HepG2 (cell line): ENCODE measurements around the gene CHM. TPM values are rescaled to one million over a fixed set of nuclear protein-coding genes. Genes with fewer than 3 reads are reported as not detected.

Source experiments
- ATAC-seq: fragments of 200-7000 bp; cut with Tn5 transposase; 3 replicates; pipeline ENCODE4 v1.9.1; 2020; ENCODE audit warnings: mild to moderate bottlenecking, moderate library complexity
- BruUV-seq: library from RNA; stranded (reverse); fragments of 400-500 nt; replicated peaks from 2 replicates; lab custom pipeline; 2021; lab: Mats Ljungman, UMichigan
- CTCF ChIA-PET: fragments of 300-600 bp; formaldehyde crosslinking; extraction: SDS; loops from one replicate; lab custom pipeline; 2021; ENCODE audit warnings: low total read pairs, inconsistent platforms, low intra/inter-chr PET ratio; lab: Yijun Ruan, JAX
- POLR2A ChIA-PET: fragments of 350-600 bp; sonication (Branson Sonifier 250); formaldehyde crosslinking; loops from one replicate; lab custom pipeline; 2020; ENCODE audit warnings: antibody characterized with exemption, inconsistent platforms; lab: Yijun Ruan, JAX
- DNase-seq: peaks from one replicate; pipeline ENCODE4 v3.0.0-alpha.2; 2015; ENCODE audit warnings: low spot score
- FAIRE-seq: peaks from 3 replicates; lab custom pipeline; 2011; peaks lifted over from hg19 to GRCh38; lab: Jason Lieb, UNC
- H2AFZ ChIP-seq: one replicate; pipeline ENCODE4 v1.6.1; 2011; ENCODE audit warnings: low read length, inconsistent platforms
- H3K27ac ChIP-seq: fragments of 300-600 bp; 3 replicates; pipeline ENCODE4 v1.8.0; 2011; ENCODE audit warnings: mixed run types, mild to moderate bottlenecking, mixed read lengths, low read length, inconsistent platforms; ENCODE audit not compliant: insufficient read depth; ENCODE audit errors: extremely low read length
- H3K27me3 ChIP-seq, 2 experiments: fragments of 200-600 bp in 1 of 2; 2 replicates in 1 of 2; 3 replicates in 1 of 2; pipeline versions ENCODE4 v1.6.0 to v1.8.0; 2011; ENCODE audit warnings: low read length in 2 of 2, mild to moderate bottlenecking in 2 of 2, moderate library complexity in 2 of 2, inconsistent platforms in 1 of 2; ENCODE audit not compliant: insufficient read depth in 2 of 2, control insufficient read depth in 1 of 2
- H3K36me3 ChIP-seq, 2 experiments: fragments of 200-600 bp in 1 of 2; replicated peaks in 1 of 2; 2 replicates in 1 of 2; 3 replicates in 1 of 2; pipeline versions ENCODE4 v1.5.1 to v1.8.0; 2011; ENCODE audit warnings: low read length in 2 of 2, inconsistent platforms in 1 of 2; ENCODE audit not compliant: insufficient read depth in 2 of 2, control insufficient read depth in 1 of 2
- H3K4me1 ChIP-seq: 2 replicates; pipeline ENCODE4 v1.5.1; 2012; ENCODE audit warnings: low read length, inconsistent platforms; ENCODE audit not compliant: insufficient read depth
- H3K4me2 ChIP-seq: 2 replicates; pipeline ENCODE4 v1.6.0; 2011; ENCODE audit warnings: low read depth, low read length, inconsistent platforms
- H3K4me3 ChIP-seq, 3 experiments: fragments of 200-600 bp in 1 of 3; sonication (generic), shearing (Covaris generic) in 1 of 3; replicated peaks in 1 of 3; 2 replicates each; pipeline ENCODE4 v1.5.1; 2011 to 2016; ENCODE audit warnings: low read length in 3 of 3, inconsistent platforms in 2 of 3, low read depth in 2 of 3, mild to moderate bottlenecking in 2 of 3, control low read depth in 1 of 3, mixed read lengths in 1 of 3; ENCODE audit not compliant: insufficient read depth in 1 of 3
- H3K79me2 ChIP-seq: one replicate; pipeline ENCODE4 v1.6.1; 2011; ENCODE audit warnings: low read length, inconsistent platforms; ENCODE audit not compliant: insufficient read depth
- H3K9ac ChIP-seq: 2 replicates; pipeline ENCODE4 v1.6.0; 2011; ENCODE audit warnings: mild to moderate bottlenecking, low read depth, low read length, inconsistent platforms; ENCODE audit not compliant: insufficient read depth
- H3K9me3 ChIP-seq: 2 replicates; pipeline ENCODE4 v1.5.1; 2012; ENCODE audit warnings: mild to moderate bottlenecking, low read length
- H4K20me1 ChIP-seq: 2 replicates; pipeline ENCODE4 v1.6.0; 2011; ENCODE audit warnings: inconsistent platforms, mild to moderate bottlenecking, low read length, moderate library complexity; ENCODE audit not compliant: insufficient read depth
- ASH2L ChIP-seq: fragments of 300-600, 200-600 bp; sonication (generic); IDR thresholded peaks from 2 replicates; pipeline ENCODE4 v1.7.0; 2017; ENCODE audit warnings: low read depth, mild to moderate bottlenecking, moderate library complexity, mixed read lengths, low read length; ENCODE audit not compliant: insufficient read length
- ATF7 ChIP-seq, 2 experiments: fragments of 450-650 bp in 1 of 2; sonication (generic) in 1 of 2; formaldehyde crosslinking in 1 of 2; IDR thresholded peaks; 2 replicates each; pipeline versions ENCODE4 v1.4.0 to v1.6.1; 2016 to 2020; ENCODE audit warnings: antibody characterized with exemption in 1 of 2, mild to moderate bottlenecking in 1 of 2, missing genetic modification reagents in 1 of 2
- BRCA1 ChIP-seq: sonication (generic); formaldehyde crosslinking; IDR thresholded peaks from 2 replicates; pipeline ENCODE4 v1.4.0; 2020; ENCODE audit warnings: missing genetic modification reagents
- MXD4 ChIP-seq: IDR thresholded peaks from 2 replicates; pipeline ENCODE4 v1.6.1; 2016; ENCODE audit warnings: mild to moderate bottlenecking, missing biosample characterization, missing genetic modification reagents
- TBP ChIP-seq: sonication (generic); formaldehyde crosslinking; IDR thresholded peaks from 2 replicates; pipeline ENCODE4 v1.5.0; 2020; ENCODE audit warnings: missing genetic modification reagents
- in situ Hi-C: cut with HindIII; loops from 2 replicates; pipeline ENCODE4 v1.10.0; 2017; ENCODE audit warnings: low pct_unique_long_range_greater_than_20kb; ENCODE audit not compliant: extremely low pct_ligation_motif_present
- intact Hi-C: fragments of 100-400 bp; cut with micrococcal nuclease; formaldehyde crosslinking; loops from one replicate; pipeline ENCODE4 v1.10.0; 2022; ENCODE audit not compliant: unreplicated experiment
- polyA plus RNA-seq, 8 experiments: library from polyadenylated mRNA; depleted of rRNA in 3 of 8; stranded (reverse) in 7 of 8; unstranded in 1 of 8; fragments of >200 nt; fragmentation: Illumina TruSeq in 4 of 8; extraction: Trizol in 4 of 8; gene quantifications; 2 replicates each; pipeline versions ENCODE4 v1.2.1 to v1.2.3, GENCODE V29; 2011 to 2016; ENCODE audit warnings: low read depth in 4 of 8, missing spikeins in 1 of 8, mixed read lengths in 1 of 8; ENCODE audit not compliant: insufficient read depth in 1 of 8
- total RNA-seq, 5 experiments: library from RNA; depleted of rRNA; stranded (reverse); fragments of >200 nt; fragmentation: Illumina TruSeq; extraction: Trizol; gene quantifications; 2 replicates each; pipeline ENCODE4 v1.2.3, GENCODE V29; 2016; ENCODE audit warnings: low read depth in 1 of 5
- TF ChIP-seq, protein P1 (sequence below): IDR thresholded peaks from 2 replicates; pipeline ENCODE4 v1.6.1; 2016
- TF ChIP-seq, protein P2 (sequence below): sonication (generic); formaldehyde crosslinking; IDR thresholded peaks from 2 replicates; pipeline ENCODE4 v1.8.0; 2022; ENCODE audit warnings: missing genetic modification reagents, mild to moderate bottlenecking, moderate library complexity, borderline replicate concordance
- TF ChIP-seq, protein P3 (sequence below): sonication (generic); formaldehyde crosslinking; IDR thresholded peaks from 2 replicates; pipeline ENCODE4 v1.5.1; 2020; ENCODE audit warnings: missing genetic modification reagents, mild to moderate bottlenecking, borderline replicate concordance
- TF ChIP-seq, protein P4 (sequence below): sonication (generic); formaldehyde crosslinking; IDR thresholded peaks from 2 replicates; pipeline ENCODE4 v1.4.0; 2020; ENCODE audit warnings: missing genetic modification reagents
- TF ChIP-seq, protein P5 (sequence below): sonication (generic); formaldehyde crosslinking; IDR thresholded peaks from 2 replicates; pipeline ENCODE4 v1.4.0; 2020; ENCODE audit warnings: missing genetic modification reagents
- TF ChIP-seq, protein P6 (sequence below): sonication (generic); formaldehyde crosslinking; IDR thresholded peaks from 2 replicates; pipeline ENCODE4 v1.4.0; 2020; ENCODE audit warnings: mild to moderate bottlenecking, missing genetic modification reagents

The CHM gene
- total and polyA plus RNA-seq, 2 of the 13 experiments (the other 11 are each of a cell fraction or from before 2014, with no cell fraction given), result 15.1 to 15.5 TPM

DNA sequence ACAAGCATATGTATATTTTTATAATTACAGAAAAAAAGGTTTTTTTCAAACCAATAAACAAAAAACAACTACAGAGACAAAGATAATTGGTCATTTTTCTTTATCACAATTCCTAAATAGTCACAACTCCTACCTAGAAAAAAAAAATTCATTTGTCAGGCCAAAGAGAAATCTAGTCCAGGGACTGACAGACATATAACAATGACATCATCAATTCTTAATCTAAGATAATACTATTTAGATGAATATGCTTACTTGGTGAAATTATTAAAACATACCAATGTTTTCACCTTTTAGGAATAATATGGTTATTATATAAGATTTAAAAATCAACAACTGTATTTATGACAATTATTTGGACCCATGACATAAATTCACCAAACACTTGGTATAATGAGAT is 48.4 kb downstream of the CHM start:
- Histone ChIP-seq H3K4me3 (no peak overlapping the region), H3K36me3 (no peaks in the 10 kb centered on the region), H3K79me2 (peaks cover 25% of the 10 kb centered on the region), H3K4me1 (peaks cover 31% of the 10 kb centered on the region), H3K9me3 (no peaks in the 10 kb centered on the region), H4K20me1 (0 out of 2 replicates have a peak, but pooled peaks cover 4% of the 10 kb centered on the region), H3K4me2 (no peak overlapping the region), H3K9ac (no peak overlapping the region), H3K27me3 (no peaks in the 10 kb centered on the region), H3K27ac (no peak overlapping the region), H2AFZ (no peak overlapping the region)
- CTCF ChIA-PET, result no interaction called here
- FAIRE-seq (no peak), DNase-seq (no peak), ATAC-seq (no peak)
- no TSS peak for BruUV-seq
- TF ChIP-seq, protein P1, sequence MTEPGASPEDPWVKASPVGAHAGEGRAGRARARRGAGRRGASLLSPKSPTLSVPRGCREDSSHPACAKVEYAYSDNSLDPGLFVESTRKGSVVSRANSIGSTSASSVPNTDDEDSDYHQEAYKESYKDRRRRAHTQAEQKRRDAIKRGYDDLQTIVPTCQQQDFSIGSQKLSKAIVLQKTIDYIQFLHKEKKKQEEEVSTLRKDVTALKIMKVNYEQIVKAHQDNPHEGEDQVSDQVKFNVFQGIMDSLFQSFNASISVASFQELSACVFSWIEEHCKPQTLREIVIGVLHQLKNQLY (CRISPR knock-in tag), result no peak
- TF ChIP-seq ATF7 (IDR thresholded peaks at IDR 0.05) (peak; percentile 84), ATF7 (CRISPR knock-in tag; IDR thresholded peaks at IDR 0.05) (no peak), BRCA1 (CRISPR knock-in tag) (no peak)
- intact Hi-C loops (no loop called here), in situ Hi-C loops (no loop called here)
- POLR2A ChIA-PET, result no interaction called here

DNA sequence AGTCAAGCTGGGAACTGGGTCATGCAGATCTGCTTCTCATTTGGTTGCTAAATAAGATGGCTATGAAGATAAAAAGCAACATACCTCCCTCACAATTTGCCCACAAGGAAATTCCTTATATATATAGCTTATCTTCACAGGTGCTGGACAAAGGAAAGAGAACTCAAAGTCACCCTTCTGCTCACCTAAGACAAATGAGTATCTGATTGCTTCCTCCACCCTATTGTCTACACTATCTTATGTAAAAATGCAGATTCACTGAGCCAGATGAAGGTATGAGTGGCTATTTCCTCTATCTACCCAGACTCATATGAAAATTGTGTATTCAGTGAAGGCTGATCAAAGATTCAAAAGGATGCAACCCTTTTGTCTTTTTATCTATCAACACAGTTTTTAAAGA is 50.8 kb downstream of the CHM start:
- no peak overlapping the region for H3K9ac ChIP-seq
- ChIA-PET CTCF (no interaction called here), POLR2A (no interaction called here)
- ATAC-seq (no peak), FAIRE-seq (no peak), DNase-seq (no peak)
- TF ChIP-seq, protein P2, sequence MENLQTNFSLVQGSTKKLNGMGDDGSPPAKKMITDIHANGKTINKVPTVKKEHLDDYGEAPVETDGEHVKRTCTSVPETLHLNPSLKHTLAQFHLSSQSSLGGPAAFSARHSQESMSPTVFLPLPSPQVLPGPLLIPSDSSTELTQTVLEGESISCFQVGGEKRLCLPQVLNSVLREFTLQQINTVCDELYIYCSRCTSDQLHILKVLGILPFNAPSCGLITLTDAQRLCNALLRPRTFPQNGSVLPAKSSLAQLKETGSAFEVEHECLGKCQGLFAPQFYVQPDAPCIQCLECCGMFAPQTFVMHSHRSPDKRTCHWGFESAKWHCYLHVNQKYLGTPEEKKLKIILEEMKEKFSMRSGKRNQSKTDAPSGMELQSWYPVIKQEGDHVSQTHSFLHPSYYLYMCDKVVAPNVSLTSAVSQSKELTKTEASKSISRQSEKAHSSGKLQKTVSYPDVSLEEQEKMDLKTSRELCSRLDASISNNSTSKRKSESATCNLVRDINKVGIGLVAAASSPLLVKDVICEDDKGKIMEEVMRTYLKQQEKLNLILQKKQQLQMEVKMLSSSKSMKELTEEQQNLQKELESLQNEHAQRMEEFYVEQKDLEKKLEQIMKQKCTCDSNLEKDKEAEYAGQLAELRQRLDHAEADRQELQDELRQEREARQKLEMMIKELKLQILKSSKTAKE, result no peak
- TF ChIP-seq, protein P3, sequence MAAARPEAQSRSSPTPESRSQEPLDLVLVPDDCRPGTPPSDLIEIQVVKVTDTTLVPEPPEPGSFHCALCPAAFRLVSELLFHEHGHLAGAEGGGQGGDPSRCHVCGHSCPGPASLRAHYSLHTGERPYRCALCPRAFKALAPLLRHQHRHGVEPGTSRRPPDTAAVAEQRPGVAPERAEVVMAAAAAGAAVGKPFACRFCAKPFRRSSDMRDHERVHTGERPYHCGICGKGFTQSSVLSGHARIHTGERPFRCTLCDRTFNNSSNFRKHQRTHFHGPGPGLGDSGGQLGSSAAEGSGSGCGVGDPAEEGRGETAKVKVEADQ (CRISPR knock-in tag), result no peak
- TF ChIP-seq, protein P4, sequence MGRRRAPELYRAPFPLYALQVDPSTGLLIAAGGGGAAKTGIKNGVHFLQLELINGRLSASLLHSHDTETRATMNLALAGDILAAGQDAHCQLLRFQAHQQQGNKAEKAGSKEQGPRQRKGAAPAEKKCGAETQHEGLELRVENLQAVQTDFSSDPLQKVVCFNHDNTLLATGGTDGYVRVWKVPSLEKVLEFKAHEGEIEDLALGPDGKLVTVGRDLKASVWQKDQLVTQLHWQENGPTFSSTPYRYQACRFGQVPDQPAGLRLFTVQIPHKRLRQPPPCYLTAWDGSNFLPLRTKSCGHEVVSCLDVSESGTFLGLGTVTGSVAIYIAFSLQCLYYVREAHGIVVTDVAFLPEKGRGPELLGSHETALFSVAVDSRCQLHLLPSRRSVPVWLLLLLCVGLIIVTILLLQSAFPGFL (CRISPR knock-in tag), result no peak
- TF ChIP-seq ASH2L, result no peak
- no peak for TF ChIP-seq MXD4
- TF ChIP-seq, protein P5, sequence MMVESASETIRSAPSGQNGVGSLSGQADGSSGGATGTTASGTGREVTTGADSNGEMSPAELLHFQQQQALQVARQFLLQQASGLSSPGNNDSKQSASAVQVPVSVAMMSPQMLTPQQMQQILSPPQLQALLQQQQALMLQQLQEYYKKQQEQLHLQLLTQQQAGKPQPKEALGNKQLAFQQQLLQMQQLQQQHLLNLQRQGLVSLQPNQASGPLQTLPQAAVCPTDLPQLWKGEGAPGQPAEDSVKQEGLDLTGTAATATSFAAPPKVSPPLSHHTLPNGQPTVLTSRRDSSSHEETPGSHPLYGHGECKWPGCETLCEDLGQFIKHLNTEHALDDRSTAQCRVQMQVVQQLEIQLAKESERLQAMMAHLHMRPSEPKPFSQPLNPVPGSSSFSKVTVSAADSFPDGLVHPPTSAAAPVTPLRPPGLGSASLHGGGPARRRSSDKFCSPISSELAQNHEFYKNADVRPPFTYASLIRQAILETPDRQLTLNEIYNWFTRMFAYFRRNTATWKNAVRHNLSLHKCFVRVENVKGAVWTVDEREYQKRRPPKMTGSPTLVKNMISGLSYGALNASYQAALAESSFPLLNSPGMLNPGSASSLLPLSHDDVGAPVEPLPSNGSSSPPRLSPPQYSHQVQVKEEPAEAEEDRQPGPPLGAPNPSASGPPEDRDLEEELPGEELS (CRISPR knock-in tag), result no peak
- TF ChIP-seq, protein P6, sequence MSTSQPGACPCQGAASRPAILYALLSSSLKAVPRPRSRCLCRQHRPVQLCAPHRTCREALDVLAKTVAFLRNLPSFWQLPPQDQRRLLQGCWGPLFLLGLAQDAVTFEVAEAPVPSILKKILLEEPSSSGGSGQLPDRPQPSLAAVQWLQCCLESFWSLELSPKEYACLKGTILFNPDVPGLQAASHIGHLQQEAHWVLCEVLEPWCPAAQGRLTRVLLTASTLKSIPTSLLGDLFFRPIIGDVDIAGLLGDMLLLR, result no peak
- TF ChIP-seq TBP (CRISPR knock-in tag), result no peak
- H3K27ac ChIP-seq, result no peak overlapping the region
- no TSS peak for BruUV-seq
- 0 out of 2 replicates have a peak, but pooled peaks cover 4% of the 10 kb centered on the region for H4K20me1 ChIP-seq
- no peak overlapping the region for H3K4me3 ChIP-seq
- intact Hi-C loops (no loop called here), in situ Hi-C loops (no loop called here)
- H3K79me2 ChIP-seq, result peaks cover 23% of the 10 kb centered on the region
- H3K4me2 ChIP-seq, result no peak overlapping the region
- peaks cover 25% of the 10 kb centered on the region for H3K4me1 ChIP-seq
- H3K36me3 ChIP-seq, result no peaks in the 10 kb centered on the region
- H3K9me3 ChIP-seq, result no peaks in the 10 kb centered on the region
- H2AFZ ChIP-seq, result no peak overlapping the region
- H3K27me3 ChIP-seq, result no peaks in the 10 kb centered on the region
